Endothelial cell of umbilical vein (primary cell): ENCODE measurements around the gene ELF4. TPM values are rescaled to one million over a fixed set of nuclear protein-coding genes. Genes with fewer than 3 reads are reported as not detected.

ENCODE experiments used
- BruUV-seq: library from RNA; stranded (reverse); fragments of 400-500 nt; replicated peaks from 2 replicates; lab custom pipeline; 2021; lab: Mats Ljungman, UMichigan
- CTCF ChIA-PET: fragments of 300-600, 350-600 bp; sonication (Branson Sonifier 250); formaldehyde crosslinking; loops from one replicate; lab custom pipeline; 2021; ENCODE audit warnings: antibody characterized with exemption, inconsistent platforms; lab: Charles Lee
- POLR2A ChIA-PET: fragments of 300-600, 350-600 bp; sonication (Branson Sonifier 250); formaldehyde crosslinking; loops from one replicate; lab custom pipeline; 2021; ENCODE audit warnings: antibody characterized with exemption, inconsistent platforms; lab: Charles Lee
- DNase-seq: peaks from one replicate; pipeline ENCODE4 v3.0.0-alpha.2; 2011; ENCODE audit warnings: low read depth, low spot score
- FAIRE-seq: peaks from 2 replicates; lab custom pipeline; 2011; peaks lifted over from hg19 to GRCh38; lab: Jason Lieb, UNC
- H2AFZ ChIP-seq: 2 replicates; pipeline ENCODE4 v1.6.0; 2012; ENCODE audit warnings: low read depth, low read length, control low read depth, inconsistent platforms
- H3K27ac ChIP-seq: 2 replicates; pipeline ENCODE4 v1.5.1; 2011; ENCODE audit warnings: low read depth, mild to moderate bottlenecking, control low read depth, low read length, moderate library complexity; ENCODE audit not compliant: insufficient read depth
- H3K27me3 ChIP-seq, 2 experiments: 2 replicates each; pipeline versions ENCODE4 v1.6.0 to v1.6.1; 2011; ENCODE audit warnings: low read length in 2 of 2, mixed read lengths in 1 of 2; ENCODE audit not compliant: control insufficient read depth in 2 of 2, insufficient read depth in 2 of 2
- H3K36me3 ChIP-seq, 2 experiments: 2 replicates in 1 of 2; 3 replicates in 1 of 2; pipeline ENCODE4 v1.5.1; 2011; ENCODE audit warnings: low read length in 2 of 2, mild to moderate bottlenecking in 1 of 2, moderate library complexity in 1 of 2; ENCODE audit not compliant: control insufficient read depth in 2 of 2, insufficient read depth in 2 of 2; ENCODE audit errors: extremely low read depth in 1 of 2
- H3K4me1 ChIP-seq: 3 replicates; pipeline ENCODE4 v1.5.1; 2011; ENCODE audit warnings: mild to moderate bottlenecking, low read length; ENCODE audit not compliant: control insufficient read depth, insufficient read depth; ENCODE audit errors: extremely low read depth
- H3K4me2 ChIP-seq: 2 replicates; pipeline ENCODE4 v1.6.1; 2011; ENCODE audit warnings: low read length, control low read depth, mixed read lengths; ENCODE audit not compliant: insufficient read depth
- H3K4me3 ChIP-seq, 3 experiments: fragments of 200-600 bp in 1 of 3; sonication (generic), shearing (Covaris generic) in 1 of 3; replicated peaks in 1 of 3; 2 replicates each; pipeline ENCODE4 v1.5.1; 2011 to 2016; ENCODE audit warnings: control low read depth in 3 of 3, low read length in 3 of 3, mild to moderate bottlenecking in 2 of 3, inconsistent platforms in 1 of 3, low read depth in 1 of 3, moderate library complexity in 1 of 3; ENCODE audit not compliant: insufficient read depth in 1 of 3
- H3K79me2 ChIP-seq: 2 replicates; pipeline ENCODE4 v1.6.0; 2012; ENCODE audit warnings: low read length, inconsistent platforms; ENCODE audit not compliant: control insufficient read depth, insufficient read depth
- H3K9ac ChIP-seq: replicated peaks from 2 replicates; pipeline ENCODE3; 2011; ENCODE audit warnings: low read length, control low read depth; ENCODE audit not compliant: insufficient read depth; ENCODE audit errors: extremely low read depth
- H3K9me1 ChIP-seq: replicated peaks from 3 replicates; pipeline ENCODE4 v1.6.0; 2011; ENCODE audit warnings: mild to moderate bottlenecking, low read length; ENCODE audit not compliant: control insufficient read depth, insufficient read depth; ENCODE audit errors: extremely low read depth
- H3K9me3 ChIP-seq: replicated peaks from 2 replicates; pipeline ENCODE4 v1.5.1; 2012; ENCODE audit warnings: low read length, inconsistent platforms; ENCODE audit not compliant: control insufficient read depth, insufficient read depth
- H4K20me1 ChIP-seq: replicated peaks from 2 replicates; pipeline ENCODE3; 2011; ENCODE audit warnings: mild to moderate bottlenecking, low read length; ENCODE audit not compliant: control insufficient read depth, insufficient read depth; ENCODE audit errors: extremely low read depth
- CTCF ChIP-seq, 2 donors: IDR thresholded peaks; 1 replicate in 1 of 2; 2 replicates in 1 of 2; pipeline ENCODE4 v1.5.1; 2011; ENCODE audit warnings: low read length in 2 of 2, mild to moderate bottlenecking in 2 of 2, moderate library complexity in 2 of 2, control low read depth in 1 of 2, inconsistent platforms in 1 of 2, low read depth in 1 of 2; ENCODE audit not compliant: insufficient read depth in 1 of 2; ENCODE audit errors: extremely low read depth in 1 of 2
- EZH2 ChIP-seq: IDR thresholded peaks from 2 replicates; pipeline ENCODE4 v1.6.1; 2012; ENCODE audit warnings: borderline replicate concordance, low read depth, mild to moderate bottlenecking, moderate library complexity, low read length, inconsistent platforms; ENCODE audit not compliant: severe bottlenecking
- FOS ChIP-seq: IDR thresholded peaks from 2 replicates; pipeline ENCODE4 v1.6.1; 2011; ENCODE audit warnings: mild to moderate bottlenecking, low read length, moderate library complexity, borderline replicate concordance; ENCODE audit not compliant: insufficient read depth
- GATA2 ChIP-seq: IDR thresholded peaks from 2 replicates; pipeline ENCODE4 v1.7.0; 2011; ENCODE audit warnings: low read depth, mild to moderate bottlenecking, moderate library complexity, mixed read lengths, low read length; ENCODE audit not compliant: insufficient read length, insufficient read depth
- JUN ChIP-seq: IDR thresholded peaks from 2 replicates; pipeline ENCODE4 v1.6.1; 2011; ENCODE audit warnings: borderline replicate concordance, low read depth; ENCODE audit not compliant: insufficient read length, insufficient read depth
- MAX ChIP-seq: IDR thresholded peaks from 2 replicates; pipeline ENCODE4 v1.6.1; 2011; ENCODE audit not compliant: insufficient read depth, insufficient read length
- MYC ChIP-seq: IDR thresholded peaks from one replicate; pipeline ENCODE4 v1.6.1; 2011; ENCODE audit warnings: mild to moderate bottlenecking, low read depth, low read length
- POLR2A ChIP-seq: IDR thresholded peaks from 2 replicates; pipeline ENCODE4 v1.6.1; 2012; ENCODE audit warnings: low read depth, mild to moderate bottlenecking, control low read depth, low read length
- POLR2AphosphoS5 ChIP-seq: IDR thresholded peaks from 2 replicates; pipeline ENCODE4 v1.6.1; 2012; ENCODE audit warnings: low read depth, mild to moderate bottlenecking, control low read depth, low read length, moderate library complexity; ENCODE audit not compliant: insufficient read depth
- dilution Hi-C: fragments of 300-500 bp; cut with MboI; formaldehyde crosslinking; loops from one replicate; pipeline ENCODE4 v1.15.0; 2019; ENCODE audit warnings: low sequenced_read_pairs; ENCODE audit not compliant: extremely low pct_ligation_motif_present
- intact Hi-C: fragments of 100-400 bp; cut with micrococcal nuclease; formaldehyde crosslinking; loops from one replicate; pipeline ENCODE4 v1.10.0; 2022
- polyA plus RNA-seq, 4 experiments: library from polyadenylated mRNA; depleted of rRNA in 3 of 4; stranded (reverse) in 3 of 4; unstranded in 1 of 4; fragments of >200 nt; gene quantifications; 2 replicates each; pipeline versions ENCODE4 v1.2.1 to v1.2.3, GENCODE V29; 2011 to 2012; ENCODE audit warnings: missing spikeins in 1 of 4
- total RNA-seq: library from RNA; stranded (reverse); gene quantifications from 2 replicates; pipeline ENCODE4 v1.2.3, GENCODE V29; 2021

The ELF4 gene
- total and polyA plus RNA-seq, 2 donors (not counting 3 experiments of a cell fraction or from before 2014, with no cell fraction given) = 31.9 to 33.4 TPM

- no TSS peak for BruUV-seq
- CTCF ChIA-PET = interaction anchor here (0.9 to 3.5 kb wide), 6 partner anchors 21 to 110 kb away, joined by 3 to 65 read pairs (median 6); no protein-coding TSS in a partner anchor
- intact Hi-C loops (no loop called here), dilution Hi-C loops (no loop called here)
- Histone ChIP-seq H4K20me1 (no peaks in the 10 kb centered on the region), H3K79me2 (peaks cover 33% of the 10 kb centered on the region), H2AFZ (no peak overlapping the region), H3K9me1 (no peaks in the 10 kb centered on the region), H3K27ac (peak overlapping the region; percentile 43), H3K36me3 (peaks cover 0 to 3% of the 10 kb centered on the region in 2 experiments), H3K9me3 (no peaks in the 10 kb centered on the region), H3K4me1 (peaks cover 36% of the 10 kb centered on the region), H3K4me2 (no peak overlapping the region), H3K9ac (no peak overlapping the region), H3K27me3 (no peaks in the 10 kb centered on the region), H3K4me3 (no peak overlapping the region)
- DNase-seq (no peak), FAIRE-seq (peak; percentile 40)
- POLR2A ChIA-PET = interaction anchor here (0.6 kb wide), 2 partner anchors 39 to 115 kb away, joined by 3 read pairs; no protein-coding TSS in a partner anchor
- TF ChIP-seq MYC = no peak
- no peak for TF ChIP-seq GATA2
- TF ChIP-seq FOS = no peak
- no peak for TF ChIP-seq POLR2AphosphoS5
- no peak for TF ChIP-seq MAX
- TF ChIP-seq POLR2A = no peak
- TF ChIP-seq EZH2 = no peak
- no peak for TF ChIP-seq CTCF (IDR thresholded peaks at IDR 0.05; ENCODE audit: extremely low read depth in 1 of 2, insufficient read depth in 1 of 2, low read depth in 1 of 2, low read length in 2 of 2)
- no peak for TF ChIP-seq JUN
Measured at GRCh38 chrX:130081421-130082045, 28.8 kb downstream of the ELF4 start.
